Prostate gland (tissue), 2 donors: ENCODE measurements around the gene CS.
"Not testable (repeated sequence)": the region's sequence is repeated elsewhere in the genome, so short reads cannot be mapped to it uniquely, and the experiment has no call there.

ENCODE experiments used
- POLR2A ChIP-seq: fragments of 450-650 bp; IDR thresholded peaks from one replicate; pipeline ENCODE4 v1.6.1; 2016; ENCODE audit warnings: antibody characterized with exemption, mild to moderate bottlenecking
- TF ChIP-seq, protein P1 (sequence below), 4 experiments: fragments of 200-600 bp in 2 of 4; fragments of 450-650 bp in 2 of 4; sonication (generic) in 2 of 4; IDR thresholded peaks; 1 replicate in 3 of 4; 2 replicates in 1 of 4; pipeline ENCODE4 v1.5.1; 2016 to 2019; ENCODE audit warnings: antibody characterized with exemption in 4 of 4, mild to moderate bottlenecking in 2 of 4, moderate library complexity in 2 of 4

DNA sequence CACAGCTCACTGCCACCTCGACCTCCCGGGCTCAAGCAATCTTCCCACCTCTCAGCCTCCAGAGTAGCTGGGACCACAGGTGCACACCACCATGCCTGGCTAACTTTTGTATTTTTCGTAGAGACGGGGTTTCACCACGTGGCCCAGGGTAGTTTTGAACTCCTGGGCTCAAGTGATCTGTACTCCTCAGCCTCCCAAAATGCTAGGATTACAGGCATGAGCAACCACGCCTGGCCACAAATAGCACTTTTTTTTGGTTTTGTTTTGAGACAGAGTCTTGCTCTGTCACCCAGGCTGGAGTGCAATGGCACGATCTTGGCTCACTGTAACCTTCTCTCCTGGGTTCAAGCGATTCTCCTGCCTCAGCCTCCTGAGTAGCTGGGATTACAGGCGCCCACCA lies 47.1 kb upstream of the CS start:
- TF ChIP-seq POLR2A, result not testable (repeated sequence)
- TF ChIP-seq, protein P1, sequence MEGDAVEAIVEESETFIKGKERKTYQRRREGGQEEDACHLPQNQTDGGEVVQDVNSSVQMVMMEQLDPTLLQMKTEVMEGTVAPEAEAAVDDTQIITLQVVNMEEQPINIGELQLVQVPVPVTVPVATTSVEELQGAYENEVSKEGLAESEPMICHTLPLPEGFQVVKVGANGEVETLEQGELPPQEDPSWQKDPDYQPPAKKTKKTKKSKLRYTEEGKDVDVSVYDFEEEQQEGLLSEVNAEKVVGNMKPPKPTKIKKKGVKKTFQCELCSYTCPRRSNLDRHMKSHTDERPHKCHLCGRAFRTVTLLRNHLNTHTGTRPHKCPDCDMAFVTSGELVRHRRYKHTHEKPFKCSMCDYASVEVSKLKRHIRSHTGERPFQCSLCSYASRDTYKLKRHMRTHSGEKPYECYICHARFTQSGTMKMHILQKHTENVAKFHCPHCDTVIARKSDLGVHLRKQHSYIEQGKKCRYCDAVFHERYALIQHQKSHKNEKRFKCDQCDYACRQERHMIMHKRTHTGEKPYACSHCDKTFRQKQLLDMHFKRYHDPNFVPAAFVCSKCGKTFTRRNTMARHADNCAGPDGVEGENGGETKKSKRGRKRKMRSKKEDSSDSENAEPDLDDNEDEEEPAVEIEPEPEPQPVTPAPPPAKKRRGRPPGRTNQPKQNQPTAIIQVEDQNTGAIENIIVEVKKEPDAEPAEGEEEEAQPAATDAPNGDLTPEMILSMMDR (IDR thresholded peaks at IDR 0.05), result not testable (repeated sequence)
